Tibial artery (tissue), 4 donors: ENCODE measurements around the gene RNF223.

Experiments used
- DNase-seq, 2 donors: peaks; one replicate each; pipeline ENCODE4 v3.0.0-alpha.2; 2019
- H3K27ac ChIP-seq, 2 donors: fragments of 200-600 bp; sonication (generic) in 1 of 2; 1 replicate in 1 of 2; 2 replicates in 1 of 2; pipeline ENCODE4 v1.5.1; 2018 to 2019; ENCODE audit warnings: mild to moderate bottlenecking in 1 of 2
- H3K27me3 ChIP-seq, 2 donors: fragments of 200-600 bp; sonication (generic) in 1 of 2; one replicate each; pipeline versions ENCODE4 v1.5.1 to v1.6.0; 2016 to 2019
- H3K36me3 ChIP-seq, 3 donors: fragments of 200-600 bp; sonication (generic) in 2 of 3; one replicate each; pipeline ENCODE4 v1.5.1; 2016 to 2019; ENCODE audit warnings: mild to moderate bottlenecking in 2 of 3
- H3K4me1 ChIP-seq, 4 donors: fragments of 200-600 bp; sonication (generic) in 2 of 4; 1 replicate in 3 of 4; 2 replicates in 1 of 4; pipeline ENCODE4 v1.5.1; 2016 to 2019
- H3K4me3 ChIP-seq, 2 donors: fragments of 200-600 bp; sonication (generic) in 1 of 2; 1 replicate in 1 of 2; 2 replicates in 1 of 2; pipeline ENCODE4 v1.5.1; 2018 to 2019; ENCODE audit warnings: mild to moderate bottlenecking in 2 of 2
- H3K9me3 ChIP-seq, 3 donors: fragments of 200-600 bp; sonication (generic) in 1 of 3; one replicate each; pipeline ENCODE4 v1.5.1; 2016 to 2019
- CTCF ChIP-seq, 2 experiments: fragments of 200-600 bp in 1 of 2; fragments of 450-650 bp in 1 of 2; IDR thresholded peaks; one replicate each; pipeline ENCODE4 v1.5.1; 2017 to 2019; ENCODE audit warnings: antibody characterized with exemption in 2 of 2, mild to moderate bottlenecking in 1 of 2, moderate library complexity in 1 of 2
- intact Hi-C: fragments of 100-400 bp; cut with DNase I; formaldehyde crosslinking; loops from one replicate; pipeline ENCODE4 v1.15.0; 2023; ENCODE audit warnings: low total_unique reads

The RNF223 gene

GRCh38 chr1:1038694-1039093, 35.4 kb downstream of the RNF223 start:
- H3K27me3 ChIP-seq: peaks cover 0 to 48% of the 10 kb centered on the region in 2 donors
- H3K36me3 ChIP-seq: peaks cover 0 to 16% (median 0%) of the 10 kb centered on the region in 3 donors
- DNase-seq: no peak
- H3K9me3 ChIP-seq: no peaks in the 10 kb centered on the region
- no peak for TF ChIP-seq CTCF (IDR thresholded peaks at IDR 0.05)
- H3K27ac ChIP-seq: no peak overlapping the region
- no peak overlapping the region for H3K4me3 ChIP-seq
- intact Hi-C loops: no loop called here
- peaks cover 6 to 24% (median 20%) of the 10 kb centered on the region in 4 donors for H3K4me1 ChIP-seq

GRCh38 chr1:1037366-1038327, 36.5 kb downstream of the RNF223 start:
- H3K4me3 ChIP-seq: no peak overlapping the region
- no peak overlapping the region for H3K27ac ChIP-seq
- peaks cover 3 to 58% of the 10 kb centered on the region in 2 donors for H3K27me3 ChIP-seq
- peaks cover 6 to 34% (median 31%) of the 10 kb centered on the region in 4 donors for H3K4me1 ChIP-seq
- DNase-seq: no peak
- H3K9me3 ChIP-seq: no peaks in the 10 kb centered on the region
- TF ChIP-seq CTCF (IDR thresholded peaks at IDR 0.05): no peak
- peaks cover 0 to 8% (median 0%) of the 10 kb centered on the region in 3 donors for H3K36me3 ChIP-seq
- intact Hi-C loops: no loop called here

GRCh38 chr1:1035291-1035943, 38.7 kb downstream of the RNF223 start:
- intact Hi-C loops: loop anchor here (2.0 kb wide), 1 partner anchor 27 kb away; no protein-coding TSS in a partner anchor
- no peak overlapping the region for H3K4me3 ChIP-seq
- no peak for DNase-seq
- H3K27me3 ChIP-seq: peaks cover 3 to 74% of the 10 kb centered on the region in 2 donors
- no peaks in the 10 kb centered on the region for H3K9me3 ChIP-seq
- H3K27ac ChIP-seq: no peak overlapping the region
- no peak for TF ChIP-seq CTCF (IDR thresholded peaks at IDR 0.05)
- H3K4me1 ChIP-seq: peaks cover 6 to 37% (median 30%) of the 10 kb centered on the region in 4 donors
- H3K36me3 ChIP-seq: peaks cover 0 to 5% (median 0%) of the 10 kb centered on the region in 3 donors

GRCh38 chr1:1034439-1034781, 39.7 kb downstream of the RNF223 start:
- no peak overlapping the region for H3K4me3 ChIP-seq
- H3K4me1 ChIP-seq: peaks cover 0 to 27% (median 20%) of the 10 kb centered on the region in 4 donors
- TF ChIP-seq CTCF (IDR thresholded peaks at IDR 0.05): no peak
- peaks cover 0 to 5% (median 0%) of the 10 kb centered on the region in 3 donors for H3K36me3 ChIP-seq
- no peak for DNase-seq
- H3K27me3 ChIP-seq: peaks cover 3 to 74% of the 10 kb centered on the region in 2 donors
- no peaks in the 10 kb centered on the region for H3K9me3 ChIP-seq
- H3K27ac ChIP-seq: no peak overlapping the region
- intact Hi-C loops: loop anchor here (2.0 kb wide), 1 partner anchor 28 kb away; no protein-coding TSS in a partner anchor

- DNase-seq: no peak
- intact Hi-C loops: loop anchor here (2.0 kb wide), 1 partner anchor 29 kb away; no protein-coding TSS in a partner anchor
Observed at GRCh38 chr1:1033731-1034438, 40.2 kb downstream of the RNF223 start.

More at GRCh38 chr1:1033731-1034438, 40.2 kb downstream of the RNF223 start:
- H3K36me3 ChIP-seq: peaks cover 0 to 5% (median 0%) of the 10 kb centered on the region in 3 donors
- H3K27ac ChIP-seq: no peak overlapping the region
- no peaks in the 10 kb centered on the region for H3K9me3 ChIP-seq
- H3K27me3 ChIP-seq: peaks cover 3 to 70% of the 10 kb centered on the region in 2 donors
- TF ChIP-seq CTCF (IDR thresholded peaks at IDR 0.05): no peak
- peaks cover 0 to 23% (median 19%) of the 10 kb centered on the region in 4 donors for H3K4me1 ChIP-seq
- H3K4me3 ChIP-seq: peak overlapping the region; percentile 40 to 58
